ENCODE data around the gene MTCL1. TPM values are rescaled to one million over a fixed set of nuclear protein-coding genes. Genes with fewer than 3 reads are reported as not detected.

Gene MTCL1
- total RNA-seq, 1 donor from 2014 or later, result 59.3 TPM

DNA sequence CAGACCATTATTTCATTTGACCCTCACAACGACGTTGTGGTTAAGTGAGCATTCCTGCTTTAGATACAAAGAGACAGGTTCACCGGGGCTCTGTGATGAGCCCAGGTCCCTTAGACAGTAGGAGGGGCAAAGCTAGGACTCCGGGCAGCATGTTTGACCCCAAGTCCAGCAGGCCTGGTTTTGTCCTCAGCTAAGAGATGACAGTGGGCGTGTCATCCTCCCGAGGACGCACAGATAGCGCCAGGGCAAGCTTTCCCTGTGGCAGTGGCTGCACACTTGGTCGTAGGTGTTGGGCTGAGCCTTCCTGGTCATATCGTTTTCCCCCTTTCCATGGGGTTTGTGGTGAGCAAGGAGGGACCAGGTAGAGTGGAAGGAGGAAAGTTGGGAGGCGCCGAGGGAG is 76.3 kb downstream of the MTCL1 start:
- no peak overlapping the region for H3K4me3 ChIP-seq (ENCODE audit: insufficient read depth, low read depth, low read length)
- H3K27ac ChIP-seq (ENCODE audit: low read depth, low read length), result no peak overlapping the region
- peaks cover 21% of the 10 kb centered on the region for H3K36me3 ChIP-seq (ENCODE audit: insufficient read depth, low read length)
- H3K4me1 ChIP-seq (ENCODE audit: insufficient read depth, low read length), result no peaks in the 10 kb centered on the region
- H2AFZ ChIP-seq (ENCODE audit: low read depth, low read length), result no peak overlapping the region
- H3K27me3 Mint-ChIP-seq (ENCODE audit: low read depth, unreplicated experiment), result no peaks in the 10 kb centered on the region
- no peak overlapping the region for H3K4me3 Mint-ChIP-seq (ENCODE audit: unreplicated experiment)
- H3K4me1 Mint-ChIP-seq (ENCODE audit: low read depth, unreplicated experiment), result peaks cover 17% of the 10 kb centered on the region
- FAIRE-seq, result no peak
- H3K36me3 Mint-ChIP-seq (ENCODE audit: low read depth, unreplicated experiment), result peaks cover 22% of the 10 kb centered on the region
- no peaks in the 10 kb centered on the region for H3K9me3 Mint-ChIP-seq (ENCODE audit: unreplicated experiment)
- no peak overlapping the region for H3K4me2 ChIP-seq (ENCODE audit: low read length)
- no peak for DNase-seq (ENCODE audit: low read depth)
- peaks cover 9% of the 10 kb centered on the region for H3K79me2 ChIP-seq (ENCODE audit: insufficient read depth, low read length)
- no peak for TF ChIP-seq EZH2 (IDR thresholded peaks at IDR 0.05; ENCODE audit: insufficient read depth, low read length)
- TF ChIP-seq, protein P1, sequence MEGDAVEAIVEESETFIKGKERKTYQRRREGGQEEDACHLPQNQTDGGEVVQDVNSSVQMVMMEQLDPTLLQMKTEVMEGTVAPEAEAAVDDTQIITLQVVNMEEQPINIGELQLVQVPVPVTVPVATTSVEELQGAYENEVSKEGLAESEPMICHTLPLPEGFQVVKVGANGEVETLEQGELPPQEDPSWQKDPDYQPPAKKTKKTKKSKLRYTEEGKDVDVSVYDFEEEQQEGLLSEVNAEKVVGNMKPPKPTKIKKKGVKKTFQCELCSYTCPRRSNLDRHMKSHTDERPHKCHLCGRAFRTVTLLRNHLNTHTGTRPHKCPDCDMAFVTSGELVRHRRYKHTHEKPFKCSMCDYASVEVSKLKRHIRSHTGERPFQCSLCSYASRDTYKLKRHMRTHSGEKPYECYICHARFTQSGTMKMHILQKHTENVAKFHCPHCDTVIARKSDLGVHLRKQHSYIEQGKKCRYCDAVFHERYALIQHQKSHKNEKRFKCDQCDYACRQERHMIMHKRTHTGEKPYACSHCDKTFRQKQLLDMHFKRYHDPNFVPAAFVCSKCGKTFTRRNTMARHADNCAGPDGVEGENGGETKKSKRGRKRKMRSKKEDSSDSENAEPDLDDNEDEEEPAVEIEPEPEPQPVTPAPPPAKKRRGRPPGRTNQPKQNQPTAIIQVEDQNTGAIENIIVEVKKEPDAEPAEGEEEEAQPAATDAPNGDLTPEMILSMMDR (IDR thresholded peaks at IDR 0.05; ENCODE audit: insufficient read depth, low read depth, low read length), result no peak
- no peak overlapping the region for H3K9ac ChIP-seq (ENCODE audit: low read length)
- H3K9me3 ChIP-seq (ENCODE audit: insufficient read depth, low read depth, low read length), result no peaks in the 10 kb centered on the region
- peaks cover 5% of the 10 kb centered on the region for H4K20me1 ChIP-seq (ENCODE audit: insufficient read depth, low read length)
- H3K27ac Mint-ChIP-seq (ENCODE audit: unreplicated experiment), result no peak overlapping the region
- H3K27me3 ChIP-seq (ENCODE audit: insufficient read depth, low read length), result no peaks in the 10 kb centered on the region

DNA sequence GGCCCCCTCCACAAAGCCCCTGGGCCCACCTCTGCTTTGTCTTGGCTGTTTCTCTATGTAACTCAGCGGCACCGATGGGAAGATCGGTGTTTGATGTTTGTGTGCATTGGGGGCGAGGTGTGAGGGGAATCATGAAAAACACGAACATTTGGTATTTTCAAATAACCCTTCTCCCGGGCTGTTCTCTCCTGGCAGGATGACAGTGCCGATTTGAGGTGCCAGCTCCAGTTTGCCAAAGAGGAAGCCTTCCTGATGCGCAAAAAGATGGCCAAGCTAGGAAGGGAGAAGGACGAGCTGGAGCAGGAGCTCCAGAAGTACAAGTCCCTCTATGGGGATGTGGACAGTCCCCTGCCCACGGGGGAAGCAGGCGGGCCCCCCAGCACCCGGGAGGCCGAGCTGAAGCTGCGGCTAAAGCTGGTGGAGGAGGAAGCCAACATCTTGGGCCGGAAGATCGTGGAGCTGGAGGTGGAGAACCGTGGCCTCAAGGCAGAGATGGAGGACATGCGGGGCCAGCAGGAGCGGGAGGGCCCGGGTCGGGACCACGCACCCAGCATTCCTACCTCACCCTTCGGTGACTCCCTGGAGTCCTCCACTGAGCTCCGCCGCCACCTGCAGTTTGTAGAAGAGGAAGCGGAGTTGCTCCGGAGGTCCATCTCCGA is 78.1 kb downstream of the MTCL1 start:
- Histone ChIP-seq H3K79me2 (ENCODE audit: insufficient read depth, low read length) (peaks cover 9% of the 10 kb centered on the region), H3K9me3 (ENCODE audit: insufficient read depth, low read depth, low read length) (no peaks in the 10 kb centered on the region), H3K36me3 (ENCODE audit: insufficient read depth, low read length) (peaks cover 24% of the 10 kb centered on the region), H3K4me2 (ENCODE audit: low read length) (no peak overlapping the region), H4K20me1 (ENCODE audit: insufficient read depth, low read length) (peaks cover 7% of the 10 kb centered on the region), H3K27ac (ENCODE audit: low read depth, low read length) (no peak overlapping the region), H3K9ac (ENCODE audit: low read length) (no peak overlapping the region), H3K4me3 (ENCODE audit: insufficient read depth, low read depth, low read length) (no peak overlapping the region), H3K4me1 (ENCODE audit: insufficient read depth, low read length) (peaks cover 3% of the 10 kb centered on the region), H2AFZ (ENCODE audit: low read depth, low read length) (no peak overlapping the region), H3K27me3 (ENCODE audit: insufficient read depth, low read length) (no peaks in the 10 kb centered on the region)
- Mint-ChIP-seq H3K36me3 (ENCODE audit: low read depth, unreplicated experiment) (peaks cover 28% of the 10 kb centered on the region), H3K27me3 (ENCODE audit: low read depth, unreplicated experiment) (no peaks in the 10 kb centered on the region), H3K9me3 (ENCODE audit: unreplicated experiment) (no peaks in the 10 kb centered on the region), H3K4me3 (ENCODE audit: unreplicated experiment) (no peak overlapping the region), H3K4me1 (ENCODE audit: low read depth, unreplicated experiment) (peaks cover 25% of the 10 kb centered on the region), H3K27ac (ENCODE audit: unreplicated experiment) (no peak overlapping the region)
- DNase-seq (ENCODE audit: low read depth) (no peak), FAIRE-seq (no peak)
- TF ChIP-seq, protein P1 (IDR thresholded peaks at IDR 0.05; ENCODE audit: insufficient read depth, low read depth, low read length), result no peak
- TF ChIP-seq EZH2 (IDR thresholded peaks at IDR 0.05; ENCODE audit: insufficient read depth, low read length), result no peak

DNA sequence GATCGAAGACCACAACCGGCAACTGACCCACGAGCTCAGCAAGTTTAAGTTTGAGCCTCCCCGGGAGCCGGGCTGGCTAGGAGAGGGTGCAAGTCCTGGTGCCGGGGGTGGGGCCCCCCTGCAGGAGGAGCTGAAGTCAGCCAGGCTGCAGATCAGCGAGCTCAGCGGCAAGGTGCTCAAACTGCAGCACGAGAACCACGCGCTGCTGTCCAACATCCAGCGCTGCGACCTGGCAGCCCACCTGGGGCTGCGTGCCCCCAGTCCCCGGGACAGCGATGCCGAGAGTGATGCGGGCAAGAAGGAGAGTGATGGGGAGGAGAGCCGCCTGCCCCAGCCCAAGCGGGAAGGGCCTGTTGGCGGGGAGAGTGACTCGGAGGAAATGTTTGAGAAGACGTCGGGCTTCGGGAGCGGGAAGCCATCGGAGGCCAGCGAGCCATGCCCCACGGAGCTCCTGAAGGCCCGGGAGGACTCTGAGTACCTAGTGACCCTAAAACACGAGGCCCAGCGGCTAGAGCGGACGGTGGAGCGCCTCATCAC is 78.7 kb downstream of the MTCL1 start:
- no peak for DNase-seq (ENCODE audit: low read depth)
- no peak overlapping the region for H3K4me3 ChIP-seq (ENCODE audit: insufficient read depth, low read depth, low read length)
- H3K4me1 ChIP-seq (ENCODE audit: insufficient read depth, low read length), result peaks cover 3% of the 10 kb centered on the region
- Mint-ChIP-seq H3K4me1 (ENCODE audit: low read depth, unreplicated experiment) (peaks cover 29% of the 10 kb centered on the region), H3K27me3 (ENCODE audit: low read depth, unreplicated experiment) (no peaks in the 10 kb centered on the region), H3K4me3 (ENCODE audit: unreplicated experiment) (no peak overlapping the region), H3K36me3 (ENCODE audit: low read depth, unreplicated experiment) (peaks cover 31% of the 10 kb centered on the region), H3K9me3 (ENCODE audit: unreplicated experiment) (no peaks in the 10 kb centered on the region), H3K27ac (ENCODE audit: unreplicated experiment) (no peak overlapping the region)
- peaks cover 6% of the 10 kb centered on the region for H3K79me2 ChIP-seq (ENCODE audit: insufficient read depth, low read length)
- H3K9ac ChIP-seq (ENCODE audit: low read length), result no peak overlapping the region
- no peak overlapping the region for H2AFZ ChIP-seq (ENCODE audit: low read depth, low read length)
- H3K4me2 ChIP-seq (ENCODE audit: low read length), result no peak overlapping the region
- no peak for TF ChIP-seq EZH2 (IDR thresholded peaks at IDR 0.05; ENCODE audit: insufficient read depth, low read length)
- TF ChIP-seq, protein P1 (IDR thresholded peaks at IDR 0.05; ENCODE audit: insufficient read depth, low read depth, low read length), result no peak
- no peak for FAIRE-seq
- peaks cover 7% of the 10 kb centered on the region for H4K20me1 ChIP-seq (ENCODE audit: insufficient read depth, low read length)
- H3K27me3 ChIP-seq (ENCODE audit: insufficient read depth, low read length), result no peaks in the 10 kb centered on the region
- H3K27ac ChIP-seq (ENCODE audit: low read depth, low read length), result no peak overlapping the region
- H3K36me3 ChIP-seq (ENCODE audit: insufficient read depth, low read length), result peaks cover 28% of the 10 kb centered on the region
- no peaks in the 10 kb centered on the region for H3K9me3 ChIP-seq (ENCODE audit: insufficient read depth, low read depth, low read length)
